Upper lobe of left lung (tissue), 6 donors: ENCODE results near the gene OPRM1. TPM values are rescaled to one million over a fixed set of nuclear protein-coding genes. Genes with fewer than 3 reads are reported as not detected.

ENCODE experiments used
- ATAC-seq, 2 donors: fragments of 200-7000 bp; cut with Tn5 transposase; one replicate each; pipeline ENCODE4 v1.9.1; 2022; ENCODE audit warnings: mild to moderate bottlenecking in 2 of 2, moderate library complexity in 2 of 2; ENCODE audit not compliant: low FRiP score in 2 of 2
- DNase-seq, 2 donors: peaks; one replicate each; pipeline ENCODE4 v3.0.0-alpha.2; 2019 to 2020
- H3K27ac ChIP-seq, 4 donors: fragments of 200-600 bp; sonication (generic); one replicate each; pipeline ENCODE4 v1.5.1; 2016 to 2019
- H3K27me3 ChIP-seq, 4 donors: fragments of 200-600 bp; sonication (generic); one replicate each; pipeline ENCODE4 v1.5.1; 2017 to 2019
- H3K36me3 ChIP-seq, 4 donors: fragments of 200-600 bp; sonication (generic); one replicate each; pipeline ENCODE4 v1.5.1; 2016 to 2019
- H3K4me1 ChIP-seq, 4 donors: fragments of 200-600 bp; sonication (generic); one replicate each; pipeline ENCODE4 v1.5.1; 2018 to 2019
- H3K4me3 ChIP-seq, 4 donors: fragments of 200-600 bp; sonication (generic); one replicate each; pipeline ENCODE4 v1.5.1; 2017 to 2019; ENCODE audit warnings: mild to moderate bottlenecking in 2 of 4, moderate library complexity in 1 of 4
- H3K9me3 ChIP-seq, 4 donors: fragments of 200-600 bp; sonication (generic); one replicate each; pipeline ENCODE4 v1.5.1; 2018 to 2019
- EP300 ChIP-seq, 4 donors: sonication (generic); formaldehyde crosslinking; IDR thresholded peaks; one replicate each; pipeline ENCODE4 v1.5.1; 2017; ENCODE audit warnings: antibody characterized with exemption in 4 of 4, control low read depth in 2 of 4
- POLR2A ChIP-seq, 4 donors: fragments of 450-650 bp; IDR thresholded peaks; one replicate each; pipeline ENCODE4 v1.5.1; 2016 to 2017; ENCODE audit warnings: antibody characterized with exemption in 4 of 4, mild to moderate bottlenecking in 2 of 4
- POLR2AphosphoS5 ChIP-seq, 2 donors: sonication (generic); formaldehyde crosslinking; IDR thresholded peaks; one replicate each; pipeline ENCODE4 v1.5.1; 2017; ENCODE audit warnings: antibody characterized with exemption in 2 of 2
- WGBS, 2 donors: methylation state at CpG; one replicate each; pipeline ENCODE4 v1.1.5; 2017 to 2018; 5-methylcytosine and 5-hydroxymethylcytosine counted together
- total RNA-seq, 6 donors: library from RNA; depleted of rRNA in 4 of 6; stranded (reverse); fragments of >200 nt in 4 of 6; gene quantifications; one replicate each; pipeline versions ENCODE4 v1.1.0 to v1.2.1, GENCODE V29; 2016 to 2021
- TF ChIP-seq, protein P1 (sequence below), 6 experiments: fragments of 450-650 bp in 4 of 6; fragments of 200-600 bp in 2 of 6; sonication (generic) in 2 of 6; IDR thresholded peaks; one replicate each; pipeline ENCODE4 v1.5.1; 2016 to 2019; ENCODE audit warnings: antibody characterized with exemption in 6 of 6
- donor health status: DM: no; HTN: no; CAD: no; lungs with moderate emphysema.
- donor health status: DM: no; HTN: yes; CAD: no; lungs with severe emphysema.

OPRM1 gene
- total RNA-seq, 6 donors from 2014 or later: not detected

GRCh38 chr6:154093231-154094044, 54.4 kb downstream of the OPRM1 start:
- DNase-seq (no peak), ATAC-seq (no peak)
- Histone ChIP-seq H3K27ac (no peak overlapping the region), H3K4me3 (no peak overlapping the region), H3K36me3 (no peaks in the 10 kb centered on the region), H3K27me3 (no peaks in the 10 kb centered on the region), H3K4me1 (no peaks in the 10 kb centered on the region), H3K9me3 (no peaks in the 10 kb centered on the region)
- no peak for TF ChIP-seq EP300 (IDR thresholded peaks at IDR 0.05)
- WGBS, 2 donors: 75 to 78% methylated on average over 8 of the region's 8 CpGs

DNA sequence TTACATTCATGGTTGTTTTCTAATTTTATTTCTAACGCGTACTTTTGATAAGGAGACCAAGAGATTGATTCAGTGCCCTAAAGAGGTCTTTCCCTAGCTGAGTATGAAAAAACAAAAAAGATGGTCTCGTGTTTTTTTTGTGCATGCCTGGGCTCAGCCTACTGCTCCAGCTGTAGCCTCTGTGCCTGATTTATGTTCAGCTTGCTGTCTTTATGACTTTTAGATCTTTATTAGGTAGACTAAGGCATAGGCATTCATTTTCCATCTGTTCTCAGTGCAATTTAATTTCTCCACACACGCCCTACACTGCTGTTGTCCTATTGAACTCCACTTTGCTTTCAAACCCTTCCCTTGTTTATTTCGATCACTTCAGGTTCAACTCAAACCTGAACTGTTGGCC, 56.5 kb downstream of the OPRM1 start:
- H3K4me1 ChIP-seq: no peaks in the 10 kb centered on the region
- H3K27me3 ChIP-seq: no peaks in the 10 kb centered on the region
- no peak for DNase-seq
- WGBS, 2 donors: 93 to 96% methylated on average over 5 of the region's 5 CpGs
- H3K4me3 ChIP-seq: no peak overlapping the region
- no peak for ATAC-seq
- no peak overlapping the region for H3K27ac ChIP-seq
- no peaks in the 10 kb centered on the region for H3K9me3 ChIP-seq
- no peaks in the 10 kb centered on the region for H3K36me3 ChIP-seq
- TF ChIP-seq POLR2A (IDR thresholded peaks at IDR 0.05) (no peak), POLR2AphosphoS5 (IDR thresholded peaks at IDR 0.05) (no peak), EP300 (IDR thresholded peaks at IDR 0.05) (no peak)
- TF ChIP-seq, protein P1, sequence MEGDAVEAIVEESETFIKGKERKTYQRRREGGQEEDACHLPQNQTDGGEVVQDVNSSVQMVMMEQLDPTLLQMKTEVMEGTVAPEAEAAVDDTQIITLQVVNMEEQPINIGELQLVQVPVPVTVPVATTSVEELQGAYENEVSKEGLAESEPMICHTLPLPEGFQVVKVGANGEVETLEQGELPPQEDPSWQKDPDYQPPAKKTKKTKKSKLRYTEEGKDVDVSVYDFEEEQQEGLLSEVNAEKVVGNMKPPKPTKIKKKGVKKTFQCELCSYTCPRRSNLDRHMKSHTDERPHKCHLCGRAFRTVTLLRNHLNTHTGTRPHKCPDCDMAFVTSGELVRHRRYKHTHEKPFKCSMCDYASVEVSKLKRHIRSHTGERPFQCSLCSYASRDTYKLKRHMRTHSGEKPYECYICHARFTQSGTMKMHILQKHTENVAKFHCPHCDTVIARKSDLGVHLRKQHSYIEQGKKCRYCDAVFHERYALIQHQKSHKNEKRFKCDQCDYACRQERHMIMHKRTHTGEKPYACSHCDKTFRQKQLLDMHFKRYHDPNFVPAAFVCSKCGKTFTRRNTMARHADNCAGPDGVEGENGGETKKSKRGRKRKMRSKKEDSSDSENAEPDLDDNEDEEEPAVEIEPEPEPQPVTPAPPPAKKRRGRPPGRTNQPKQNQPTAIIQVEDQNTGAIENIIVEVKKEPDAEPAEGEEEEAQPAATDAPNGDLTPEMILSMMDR (IDR thresholded peaks at IDR 0.05): no peak

GRCh38 chr6:154096316-154096715, 57.3 kb downstream of the OPRM1 start:
- Histone ChIP-seq H3K27ac (no peak overlapping the region), H3K4me1 (no peaks in the 10 kb centered on the region), H3K9me3 (no peaks in the 10 kb centered on the region), H3K27me3 (no peaks in the 10 kb centered on the region), H3K4me3 (no peak overlapping the region), H3K36me3 (no peaks in the 10 kb centered on the region)
- ATAC-seq: no peak
- no peak for TF ChIP-seq POLR2AphosphoS5 (IDR thresholded peaks at IDR 0.05)
- no peak for DNase-seq
- 91 to 92% methylated on average over 7 of the region's 7 CpGs for WGBS, 2 donors

DNA sequence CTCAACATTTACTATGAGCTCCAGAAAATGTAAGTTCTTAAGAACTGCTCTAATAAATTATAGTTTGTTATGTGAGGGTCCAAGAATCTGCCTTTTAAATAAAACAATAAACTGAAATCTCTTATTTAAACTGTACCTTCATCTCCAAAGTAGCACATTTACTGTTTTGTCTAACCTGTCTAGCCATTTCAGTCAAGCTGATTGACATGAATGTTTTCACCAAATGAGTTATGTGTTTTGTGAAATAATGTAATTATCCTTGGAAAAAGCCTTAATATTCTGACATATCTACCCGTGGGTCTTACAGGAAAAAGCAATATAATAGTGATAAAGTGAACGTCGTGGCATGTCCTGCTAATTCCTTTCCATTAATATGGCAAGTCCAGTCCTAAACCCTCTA, 57.8 kb downstream of the OPRM1 start:
- H3K27me3 ChIP-seq: no peaks in the 10 kb centered on the region
- H3K4me1 ChIP-seq: no peaks in the 10 kb centered on the region
- no peak overlapping the region for H3K4me3 ChIP-seq
- H3K9me3 ChIP-seq: no peaks in the 10 kb centered on the region
- ATAC-seq: no peak
- TF ChIP-seq, protein P1 (IDR thresholded peaks at IDR 0.05): no peak
- TF ChIP-seq EP300 (IDR thresholded peaks at IDR 0.05): no peak
- TF ChIP-seq POLR2AphosphoS5 (IDR thresholded peaks at IDR 0.05): no peak
- TF ChIP-seq POLR2A (IDR thresholded peaks at IDR 0.05): no peak
- WGBS, 2 donors: 77 to 80% methylated on average over 3 of the region's 3 CpGs
- no peaks in the 10 kb centered on the region for H3K36me3 ChIP-seq
- no peak for DNase-seq
- H3K27ac ChIP-seq: no peak overlapping the region

DNA sequence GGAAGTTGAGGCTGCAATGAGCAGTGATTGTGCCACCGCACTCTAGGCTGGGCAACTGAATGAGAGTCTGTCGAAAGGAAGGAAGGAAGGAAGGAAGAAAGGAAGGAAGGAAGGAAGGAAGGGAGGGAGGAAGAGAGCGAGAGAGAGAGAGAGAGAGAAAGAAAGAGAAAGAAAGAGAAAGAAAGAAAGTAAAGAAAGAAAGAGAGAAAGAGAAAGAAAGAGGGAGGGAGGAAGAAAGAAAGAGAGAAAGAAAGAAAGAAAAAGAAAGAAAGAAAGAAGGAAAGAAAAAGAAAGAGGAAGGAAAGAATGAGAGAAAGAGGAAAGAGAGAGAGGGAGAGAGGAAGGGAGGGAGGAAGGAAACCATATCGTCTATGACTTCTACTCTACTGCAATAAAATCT, 60.2 kb downstream of the OPRM1 start:
- no peak overlapping the region for H3K27ac ChIP-seq
- H3K4me1 ChIP-seq: no peaks in the 10 kb centered on the region
- DNase-seq (no peak), ATAC-seq (no peak)
- TF ChIP-seq POLR2AphosphoS5 (IDR thresholded peaks at IDR 0.05) (no peak), POLR2A (IDR thresholded peaks at IDR 0.05) (no peak), EP300 (IDR thresholded peaks at IDR 0.05) (no peak)
- TF ChIP-seq, protein P1 (IDR thresholded peaks at IDR 0.05): no peak
- H3K4me3 ChIP-seq: no peak overlapping the region
- 75 to 83% methylated on average over 4 of the region's 4 CpGs for WGBS, 2 donors
- no peaks in the 10 kb centered on the region for H3K27me3 ChIP-seq
- H3K36me3 ChIP-seq: no peaks in the 10 kb centered on the region
- no peaks in the 10 kb centered on the region for H3K9me3 ChIP-seq

GRCh38 chr6:154106251-154106650, 67.2 kb downstream of the OPRM1 start:
- peak in 1 of 2 donors; percentile 78 for ATAC-seq
- no peaks in the 10 kb centered on the region for H3K9me3 ChIP-seq
- DNase-seq: peak in 1 of 2 donors; percentile 62
- H3K27ac ChIP-seq: no peak overlapping the region
- H3K27me3 ChIP-seq: no peaks in the 10 kb centered on the region
- TF ChIP-seq, protein P1 (IDR thresholded peaks at IDR 0.05): no peak
- no peak for TF ChIP-seq EP300 (IDR thresholded peaks at IDR 0.05)
- no peak for TF ChIP-seq POLR2A (IDR thresholded peaks at IDR 0.05)
- no peak for TF ChIP-seq POLR2AphosphoS5 (IDR thresholded peaks at IDR 0.05)
- 63 to 64% methylated on average over 2 of the region's 2 CpGs for WGBS, 2 donors
- no peaks in the 10 kb centered on the region for H3K36me3 ChIP-seq
- no peaks in the 10 kb centered on the region for H3K4me1 ChIP-seq
- H3K4me3 ChIP-seq: no peak overlapping the region
